Measurements from ENCODE around the gene AGBL1.
"Not testable (repeated sequence)": the region's sequence is repeated elsewhere in the genome, so short reads cannot be mapped to it uniquely, and the experiment has no call there.

Gene AGBL1

DNA sequence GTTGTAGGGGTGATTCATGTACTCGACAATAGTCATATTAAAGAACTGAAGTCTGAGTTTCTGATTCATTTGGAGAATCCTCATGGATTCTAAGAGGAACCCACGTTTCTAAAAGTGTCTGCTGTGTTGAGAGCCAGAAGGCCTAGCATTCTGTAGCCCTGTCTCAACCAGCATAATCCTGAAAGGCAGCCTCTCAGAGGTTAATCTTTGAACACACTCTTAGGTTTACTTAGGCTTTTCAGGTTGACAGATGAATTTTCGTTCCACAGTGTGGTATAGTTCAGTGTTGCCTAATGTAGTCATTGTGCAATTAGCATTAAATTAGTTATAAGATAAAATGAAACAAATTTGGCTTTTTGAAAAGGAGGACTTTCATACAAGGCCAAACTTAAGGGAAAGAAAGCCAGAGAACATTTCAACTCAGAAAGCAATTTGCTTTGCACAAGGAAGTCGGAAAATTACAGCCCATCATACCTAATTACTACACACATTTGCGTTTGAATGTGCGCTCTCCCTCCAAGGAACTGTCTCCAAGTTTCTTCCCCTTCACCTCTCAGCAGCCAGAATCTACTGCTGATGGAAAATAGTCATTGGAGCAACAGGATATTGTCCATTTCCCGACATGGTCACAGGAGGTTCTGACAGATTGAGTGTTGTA is 42.0 kb downstream of the AGBL1 start:
- H3K4me3 ChIP-seq (IDR thresholded peaks at IDR 0.05; ENCODE audit: insufficient read depth, low read depth, low read length), result no peak overlapping the region
- no peaks in the 10 kb centered on the region for H3K79me2 ChIP-seq (ENCODE audit: insufficient read depth, low read depth)
- H4K20me1 ChIP-seq (ENCODE audit: insufficient read depth), result no peaks in the 10 kb centered on the region
- no peaks in the 10 kb centered on the region for H3K4me1 ChIP-seq (ENCODE audit: low read depth, poor library complexity, severe bottlenecking)
- H3K4me2 ChIP-seq, result no peak overlapping the region
- H2AFZ ChIP-seq (ENCODE audit: low read depth), result no peak overlapping the region
- TF ChIP-seq, protein P1, sequence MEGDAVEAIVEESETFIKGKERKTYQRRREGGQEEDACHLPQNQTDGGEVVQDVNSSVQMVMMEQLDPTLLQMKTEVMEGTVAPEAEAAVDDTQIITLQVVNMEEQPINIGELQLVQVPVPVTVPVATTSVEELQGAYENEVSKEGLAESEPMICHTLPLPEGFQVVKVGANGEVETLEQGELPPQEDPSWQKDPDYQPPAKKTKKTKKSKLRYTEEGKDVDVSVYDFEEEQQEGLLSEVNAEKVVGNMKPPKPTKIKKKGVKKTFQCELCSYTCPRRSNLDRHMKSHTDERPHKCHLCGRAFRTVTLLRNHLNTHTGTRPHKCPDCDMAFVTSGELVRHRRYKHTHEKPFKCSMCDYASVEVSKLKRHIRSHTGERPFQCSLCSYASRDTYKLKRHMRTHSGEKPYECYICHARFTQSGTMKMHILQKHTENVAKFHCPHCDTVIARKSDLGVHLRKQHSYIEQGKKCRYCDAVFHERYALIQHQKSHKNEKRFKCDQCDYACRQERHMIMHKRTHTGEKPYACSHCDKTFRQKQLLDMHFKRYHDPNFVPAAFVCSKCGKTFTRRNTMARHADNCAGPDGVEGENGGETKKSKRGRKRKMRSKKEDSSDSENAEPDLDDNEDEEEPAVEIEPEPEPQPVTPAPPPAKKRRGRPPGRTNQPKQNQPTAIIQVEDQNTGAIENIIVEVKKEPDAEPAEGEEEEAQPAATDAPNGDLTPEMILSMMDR (conservative IDR thresholded peaks at IDR 0.05; ENCODE audit: low read depth, low read length), result no peak
- H3K9ac ChIP-seq, result no peak overlapping the region
- H3K27me3 ChIP-seq (ENCODE audit: insufficient read depth, low read depth), result no peaks in the 10 kb centered on the region
- H3K36me3 ChIP-seq (ENCODE audit: insufficient read depth), result no peaks in the 10 kb centered on the region
- no peak overlapping the region for H3K27ac ChIP-seq

- not testable (repeated sequence) for H3K4me3 ChIP-seq (IDR thresholded peaks at IDR 0.05; ENCODE audit: insufficient read depth, low read depth, low read length); H3K79me2 ChIP-seq (ENCODE audit: insufficient read depth, low read depth); H3K27me3 ChIP-seq (ENCODE audit: insufficient read depth, low read depth); H3K36me3 ChIP-seq (ENCODE audit: insufficient read depth); H3K4me2 ChIP-seq; H4K20me1 ChIP-seq (ENCODE audit: insufficient read depth); H2AFZ ChIP-seq (ENCODE audit: low read depth); H3K4me1 ChIP-seq (ENCODE audit: low read depth, poor library complexity, severe bottlenecking); H3K27ac ChIP-seq; H3K9ac ChIP-seq
Observed at GRCh38 chr15:86122691-86123391, 43.2 kb downstream of the AGBL1 start.

GRCh38 chr15:86125775-86126174 is 46.1 kb downstream of the AGBL1 start:
- no peaks in the 10 kb centered on the region for H3K4me1 ChIP-seq (ENCODE audit: low read depth, poor library complexity, severe bottlenecking)
- H3K27me3 ChIP-seq (ENCODE audit: insufficient read depth, low read depth), result no peaks in the 10 kb centered on the region
- no peak overlapping the region for H3K4me2 ChIP-seq
- H2AFZ ChIP-seq (ENCODE audit: low read depth), result no peak overlapping the region
- H3K27ac ChIP-seq, result no peak overlapping the region
- no peak overlapping the region for H3K9ac ChIP-seq
- TF ChIP-seq, protein P1 (conservative IDR thresholded peaks at IDR 0.05; ENCODE audit: low read depth, low read length), result no peak
- no peaks in the 10 kb centered on the region for H4K20me1 ChIP-seq (ENCODE audit: insufficient read depth)
- no peaks in the 10 kb centered on the region for H3K36me3 ChIP-seq (ENCODE audit: insufficient read depth)
- H3K4me3 ChIP-seq (IDR thresholded peaks at IDR 0.05; ENCODE audit: insufficient read depth, low read depth, low read length), result no peak overlapping the region
- H3K79me2 ChIP-seq (ENCODE audit: insufficient read depth, low read depth), result no peaks in the 10 kb centered on the region

DNA sequence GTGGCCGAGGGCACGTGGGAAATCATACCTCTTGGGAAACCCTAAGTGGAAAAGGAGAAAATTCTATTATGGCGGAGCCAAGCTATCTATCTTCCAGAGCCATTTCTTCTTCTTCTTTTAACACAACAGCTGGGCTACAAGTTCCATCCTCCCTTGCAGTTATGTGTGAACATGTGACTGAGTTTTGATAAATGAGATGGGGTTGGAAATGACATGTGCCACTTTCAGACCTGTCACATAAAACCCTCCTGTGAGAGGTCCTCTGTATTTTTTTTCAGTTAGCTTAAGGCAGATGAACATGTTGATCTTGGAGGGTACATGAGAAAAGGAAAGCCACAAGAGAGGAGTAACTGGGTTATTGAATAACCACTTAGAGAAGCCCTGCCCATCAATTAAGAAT is 47.9 kb downstream of the AGBL1 start:
- Histone ChIP-seq H3K27me3 (ENCODE audit: insufficient read depth, low read depth) (no peaks in the 10 kb centered on the region), H2AFZ (ENCODE audit: low read depth) (no peak overlapping the region), H3K4me2 (no peak overlapping the region), H3K27ac (no peak overlapping the region), H3K9ac (no peak overlapping the region), H3K36me3 (ENCODE audit: insufficient read depth) (no peaks in the 10 kb centered on the region), H3K4me3 (IDR thresholded peaks at IDR 0.05; ENCODE audit: insufficient read depth, low read depth, low read length) (no peak overlapping the region), H4K20me1 (ENCODE audit: insufficient read depth) (no peaks in the 10 kb centered on the region), H3K4me1 (ENCODE audit: low read depth, poor library complexity, severe bottlenecking) (no peaks in the 10 kb centered on the region), H3K79me2 (ENCODE audit: insufficient read depth, low read depth) (no peaks in the 10 kb centered on the region)
- TF ChIP-seq, protein P1 (conservative IDR thresholded peaks at IDR 0.05; ENCODE audit: low read depth, low read length), result no peak

DNA sequence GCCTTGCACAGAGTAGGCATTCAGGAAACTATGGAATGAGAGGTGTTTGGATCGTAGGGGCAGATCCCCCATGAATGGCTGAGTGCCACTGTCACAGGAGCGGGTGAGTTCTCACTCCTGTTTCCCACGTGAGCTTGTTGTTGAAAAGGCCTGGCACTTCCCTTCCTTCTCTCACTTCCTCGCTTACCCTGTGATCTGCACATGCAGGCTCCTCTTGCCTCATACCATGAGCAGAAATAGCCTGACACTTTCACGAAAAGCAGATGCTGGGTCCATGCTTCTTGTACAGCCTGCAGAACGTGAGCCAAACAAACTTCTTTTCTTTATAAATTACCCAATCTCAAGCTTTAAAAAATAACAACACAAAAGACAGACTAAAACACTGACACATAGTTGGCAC is 55.4 kb downstream of the AGBL1 start:
- Histone ChIP-seq H3K79me2 (ENCODE audit: insufficient read depth, low read depth) (no peaks in the 10 kb centered on the region), H3K4me1 (ENCODE audit: low read depth, poor library complexity, severe bottlenecking) (no peaks in the 10 kb centered on the region), H3K27ac (no peak overlapping the region), H3K27me3 (ENCODE audit: insufficient read depth, low read depth) (no peaks in the 10 kb centered on the region), H4K20me1 (ENCODE audit: insufficient read depth) (no peaks in the 10 kb centered on the region), H3K4me3 (IDR thresholded peaks at IDR 0.05; ENCODE audit: insufficient read depth, low read depth, low read length) (no peak overlapping the region), H2AFZ (ENCODE audit: low read depth) (no peak overlapping the region), H3K4me2 (no peak overlapping the region), H3K9ac (no peak overlapping the region), H3K36me3 (ENCODE audit: insufficient read depth) (no peaks in the 10 kb centered on the region)
- TF ChIP-seq, protein P1 (conservative IDR thresholded peaks at IDR 0.05; ENCODE audit: low read depth, low read length), result no peak
